Raji (cell line): ENCODE data around the gene CACNA1G.

Experiments
- POLR2A ChIP-seq: IDR thresholded peaks from 2 replicates; pipeline ENCODE4 v1.6.1; 2011; ENCODE audit warnings: low read depth, low read length, control low read depth; ENCODE audit not compliant: insufficient read depth

CACNA1G gene

DNA sequence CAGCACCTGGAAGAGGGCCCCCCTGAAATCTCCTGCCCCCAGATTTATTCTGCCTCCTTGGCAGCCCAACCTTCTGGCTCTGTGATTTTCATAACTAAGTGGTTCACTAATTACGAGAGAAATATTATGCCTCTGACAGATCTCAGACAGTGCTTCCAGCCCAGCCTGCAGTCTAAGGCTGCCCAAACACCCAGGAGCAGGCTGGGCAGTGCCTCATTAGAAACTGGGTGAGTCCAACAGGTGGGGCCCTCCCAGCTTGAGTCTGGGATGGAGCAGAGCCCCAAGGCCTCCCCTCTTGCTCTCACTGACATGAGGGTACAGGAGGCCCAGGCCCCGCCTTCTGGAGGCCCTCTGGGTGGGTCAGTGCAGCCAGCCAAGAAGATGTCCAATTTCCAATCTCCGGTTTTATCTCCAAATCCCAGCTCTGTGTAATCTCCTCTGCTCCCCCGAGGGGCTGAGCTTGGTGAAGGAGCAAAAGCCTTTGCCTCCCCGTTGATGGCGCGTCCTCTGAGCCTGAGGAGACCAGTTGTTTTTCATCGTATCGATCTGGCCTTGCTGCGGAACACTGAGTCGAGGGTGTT, 54.0 kb downstream of the CACNA1G start:
- TF ChIP-seq POLR2A: no peak

- no peak for TF ChIP-seq POLR2A
Measured at GRCh38 chr17:50615828-50616227, 55.3 kb downstream of the CACNA1G start.

GRCh38 chr17:50618300-50618699, 57.8 kb downstream of the CACNA1G start:
- TF ChIP-seq POLR2A: no peak

DNA sequence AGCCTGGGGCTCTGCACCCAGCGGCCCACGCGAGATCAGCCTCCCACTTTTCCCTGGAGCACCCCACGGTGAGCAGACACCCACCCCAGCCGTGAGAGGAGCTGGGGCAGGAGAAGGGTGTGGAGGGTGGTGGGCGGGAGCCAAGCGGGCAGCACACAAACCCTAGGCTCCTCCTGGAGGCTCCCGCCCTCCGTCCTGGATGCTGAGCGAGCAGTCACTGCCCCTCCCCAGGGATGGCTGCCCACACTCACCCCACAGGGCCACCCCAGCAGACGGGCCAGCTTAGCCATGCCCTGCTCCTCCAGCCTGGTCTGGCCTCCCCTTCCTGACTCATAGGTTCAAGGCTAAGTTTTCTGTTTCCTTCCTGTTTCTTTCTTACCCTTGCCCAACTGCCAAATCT, 58.4 kb downstream of the CACNA1G start:
- TF ChIP-seq POLR2A: no peak

DNA sequence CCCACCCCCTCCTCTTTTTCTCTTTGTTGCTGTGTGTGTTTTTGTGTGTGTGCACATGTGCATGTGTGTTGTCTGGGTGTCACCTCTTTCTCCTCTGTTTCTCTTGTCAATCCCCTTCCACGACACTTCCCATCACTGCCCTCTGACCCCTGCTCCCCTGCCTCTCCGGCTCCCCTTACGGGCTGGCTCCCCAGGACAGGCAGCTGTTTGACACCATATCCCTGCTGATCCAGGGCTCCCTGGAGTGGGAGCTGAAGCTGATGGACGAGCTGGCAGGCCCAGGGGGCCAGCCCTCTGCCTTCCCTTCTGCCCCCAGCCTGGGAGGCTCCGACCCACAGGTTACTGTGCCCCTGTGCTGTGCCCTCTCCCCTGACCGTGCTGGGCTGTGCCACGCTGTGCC, 59.0 kb downstream of the CACNA1G start:
- no peak for TF ChIP-seq POLR2A

GRCh38 chr17:50620237-50620636, 59.7 kb downstream of the CACNA1G start:
- no peak for TF ChIP-seq POLR2A

GRCh38 chr17:50620858-50621257, 60.3 kb downstream of the CACNA1G start:
- no peak for TF ChIP-seq POLR2A

GRCh38 chr17:50621574-50622031, 61.1 kb downstream of the CACNA1G start:
- no peak for TF ChIP-seq POLR2A

- no peak for TF ChIP-seq POLR2A
Measured at GRCh38 chr17:50624321-50624934, 63.9 kb downstream of the CACNA1G start.

- TF ChIP-seq POLR2A: no peak
Measured at GRCh38 chr17:50625032-50625871, 64.7 kb downstream of the CACNA1G start.

DNA sequence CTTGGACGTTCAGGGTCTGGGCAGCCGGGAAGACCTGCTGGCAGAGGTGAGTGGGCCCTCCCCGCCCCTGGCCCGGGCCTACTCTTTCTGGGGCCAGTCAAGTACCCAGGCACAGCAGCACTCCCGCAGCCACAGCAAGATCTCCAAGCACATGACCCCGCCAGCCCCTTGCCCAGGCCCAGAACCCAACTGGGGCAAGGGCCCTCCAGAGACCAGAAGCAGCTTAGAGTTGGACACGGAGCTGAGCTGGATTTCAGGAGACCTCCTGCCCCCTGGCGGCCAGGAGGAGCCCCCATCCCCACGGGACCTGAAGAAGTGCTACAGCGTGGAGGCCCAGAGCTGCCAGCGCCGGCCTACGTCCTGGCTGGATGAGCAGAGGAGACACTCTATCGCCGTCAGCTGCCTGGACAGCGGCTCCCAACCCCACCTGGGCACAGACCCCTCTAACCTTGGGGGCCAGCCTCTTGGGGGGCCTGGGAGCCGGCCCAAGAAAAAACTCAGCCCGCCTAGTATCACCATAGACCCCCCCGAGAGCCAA, 65.6 kb downstream of the CACNA1G start:
- no peak for TF ChIP-seq POLR2A

DNA sequence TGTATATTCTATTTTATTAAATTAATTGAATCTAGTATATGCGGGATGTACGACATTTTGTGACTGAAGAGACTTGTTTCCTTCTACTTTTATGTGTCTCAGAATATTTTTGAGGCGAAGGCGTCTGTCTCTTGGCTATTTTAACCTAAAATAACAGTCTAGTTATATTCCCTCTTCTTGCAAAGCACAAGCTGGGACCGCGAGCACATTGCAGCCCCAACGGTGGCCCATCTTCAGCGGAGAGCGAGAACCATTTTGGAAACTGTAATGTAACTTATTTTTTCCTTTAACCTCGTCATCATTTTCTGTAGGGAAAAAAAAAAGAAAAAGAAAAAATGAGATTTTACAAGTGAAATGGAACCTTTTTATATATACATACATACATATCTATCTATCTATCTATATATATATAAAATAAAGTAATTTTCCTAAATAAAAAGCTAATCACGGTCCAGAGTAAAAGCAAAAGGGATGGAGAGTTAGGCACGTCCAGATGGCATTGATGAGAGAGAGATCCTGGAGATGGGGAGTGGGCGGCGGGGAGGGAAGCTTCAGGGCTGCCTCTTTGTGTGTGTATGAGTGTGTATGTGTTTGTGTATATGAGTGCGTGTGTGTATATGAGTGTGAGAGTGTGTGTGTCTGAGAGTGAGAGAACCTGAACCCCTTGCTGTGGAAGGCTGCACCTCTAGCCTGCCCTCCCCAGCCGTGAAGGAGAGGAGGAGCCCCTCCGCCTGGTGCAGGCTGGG, 66.7 kb downstream of the CACNA1G start:
- TF ChIP-seq POLR2A: no peak

DNA sequence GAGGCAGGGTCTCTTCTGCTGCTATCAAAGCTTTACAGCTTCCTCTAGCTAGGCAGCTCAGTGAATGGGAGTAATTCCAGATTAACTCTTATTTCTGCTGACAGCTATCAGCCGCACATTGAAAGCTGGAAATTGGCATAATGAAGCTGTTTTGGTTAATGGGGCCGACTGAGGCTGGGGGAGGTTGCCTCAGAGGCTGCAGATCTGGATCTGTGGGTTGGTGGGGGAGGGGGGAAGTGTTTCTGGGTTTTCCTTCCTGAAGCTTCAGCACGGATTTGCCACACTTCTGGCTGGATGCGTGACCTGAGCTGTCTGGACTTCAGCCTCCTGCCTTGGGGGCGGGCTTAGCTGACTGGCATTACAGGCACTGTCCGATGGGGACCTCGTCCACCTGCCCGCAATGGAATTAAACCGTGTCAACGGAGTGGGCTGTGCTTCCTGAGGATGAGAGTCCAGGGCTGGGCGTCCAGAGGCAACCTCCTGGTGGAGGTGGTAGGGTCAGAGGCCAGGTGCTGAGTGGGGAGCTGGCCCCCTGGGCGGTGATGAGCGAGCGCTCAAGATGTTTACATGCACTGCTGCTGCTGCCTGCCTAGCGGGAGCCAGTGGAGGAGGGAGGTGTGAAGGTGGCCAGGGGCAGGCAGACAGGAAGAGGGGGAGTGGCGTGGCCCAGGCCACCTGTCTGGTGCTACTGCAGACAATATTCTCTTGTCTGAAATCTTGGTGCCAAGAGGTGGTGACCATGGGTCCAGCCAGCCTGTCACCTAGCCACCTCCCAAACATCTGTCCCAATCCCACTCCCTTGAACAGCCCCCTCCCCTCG, 67.5 kb downstream of the CACNA1G start:
- no peak for TF ChIP-seq POLR2A

DNA sequence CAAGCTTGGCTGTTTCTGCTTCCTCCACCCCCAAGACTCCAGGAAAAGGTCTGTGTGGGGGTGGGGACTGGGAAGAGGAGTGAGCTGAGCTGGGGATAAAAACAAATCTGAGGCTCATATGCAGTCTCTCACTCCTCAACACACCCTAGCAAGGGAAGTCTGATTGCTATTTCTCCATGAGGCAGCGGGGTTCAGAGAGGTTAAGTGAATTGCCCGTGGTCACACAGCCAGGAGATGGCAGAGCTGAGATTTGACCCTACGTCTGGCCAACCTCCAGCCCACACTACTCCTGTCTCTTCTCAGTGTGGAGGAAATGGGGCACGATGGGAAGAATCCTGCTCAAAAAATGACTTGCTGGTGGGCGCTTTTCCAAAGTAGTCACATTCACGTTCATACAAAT, 69.4 kb downstream of the CACNA1G start:
- no peak for TF ChIP-seq POLR2A

- TF ChIP-seq POLR2A: no peak
Measured at GRCh38 chr17:50630524-50631194, 70.1 kb downstream of the CACNA1G start.
